Parathyroid adenoma (tissue), 2 donors: ENCODE measurements around the gene SMIM31.

Source experiments
- H2AFZ ChIP-seq: fragments of 300-600 bp; sonication (generic); one replicate; pipeline ENCODE4 v1.7.0; 2017; ENCODE audit warnings: antibody characterized with exemption, mild to moderate bottlenecking
- H3K27ac ChIP-seq: fragments of 300-600 bp; sonication (generic); one replicate; pipeline ENCODE4 v1.7.0; 2017
- H3K27me3 ChIP-seq: fragments of 300-600 bp; sonication (generic); one replicate; pipeline ENCODE4 v1.7.0; 2017; ENCODE audit warnings: low read length; ENCODE audit not compliant: control insufficient read depth, insufficient read depth
- H3K36me3 ChIP-seq: fragments of 300-600 bp; sonication (generic); one replicate; pipeline ENCODE4 v1.7.0; 2017; ENCODE audit warnings: low read length; ENCODE audit not compliant: control insufficient read depth, insufficient read depth
- H3K4me1 ChIP-seq: fragments of 300-600 bp; sonication (generic); one replicate; pipeline ENCODE4 v1.7.0; 2017; ENCODE audit warnings: control low read depth
- H3K4me2 ChIP-seq: fragments of 300-600 bp; sonication (generic); one replicate; pipeline ENCODE4 v1.7.0; 2017; ENCODE audit warnings: low read length
- H3K4me3 ChIP-seq: fragments of 300-600 bp; sonication (generic); one replicate; pipeline ENCODE4 v1.7.0; 2017; ENCODE audit warnings: low read depth, low read length
- H3K79me2 ChIP-seq: fragments of 300-600 bp; sonication (generic); one replicate; pipeline ENCODE4 v1.7.0; 2017; ENCODE audit warnings: control low read depth
- H3K9ac ChIP-seq: fragments of 300-600 bp; sonication (generic); one replicate; pipeline ENCODE4 v1.7.0; 2017; ENCODE audit warnings: mild to moderate bottlenecking
- H3K9me3 ChIP-seq: fragments of 300-600 bp; sonication (generic); one replicate; pipeline ENCODE4 v1.7.0; 2017; ENCODE audit warnings: low read length; ENCODE audit not compliant: control insufficient read depth
- TF ChIP-seq, protein P1 (sequence below): fragments of 300-600 bp; sonication (generic); IDR thresholded peaks from one replicate; pipeline ENCODE4 v1.7.0; 2017; ENCODE audit warnings: antibody characterized with exemption, mild to moderate bottlenecking
- donor health status: primary hyperparathyroidism.

Gene SMIM31

GRCh38 chr4:164768516-164768915 is 14.6 kb downstream of the SMIM31 start:
- Histone ChIP-seq H3K36me3 (no peaks in the 10 kb centered on the region), H3K9me3 (no peaks in the 10 kb centered on the region), H3K4me1 (no peaks in the 10 kb centered on the region), H3K9ac (no peak overlapping the region), H3K4me2 (no peak overlapping the region), H3K4me3 (no peak overlapping the region), H3K27ac (no peak overlapping the region), H3K27me3 (no peaks in the 10 kb centered on the region), H2AFZ (no peak overlapping the region), H3K79me2 (no peaks in the 10 kb centered on the region)
- TF ChIP-seq, protein P1, sequence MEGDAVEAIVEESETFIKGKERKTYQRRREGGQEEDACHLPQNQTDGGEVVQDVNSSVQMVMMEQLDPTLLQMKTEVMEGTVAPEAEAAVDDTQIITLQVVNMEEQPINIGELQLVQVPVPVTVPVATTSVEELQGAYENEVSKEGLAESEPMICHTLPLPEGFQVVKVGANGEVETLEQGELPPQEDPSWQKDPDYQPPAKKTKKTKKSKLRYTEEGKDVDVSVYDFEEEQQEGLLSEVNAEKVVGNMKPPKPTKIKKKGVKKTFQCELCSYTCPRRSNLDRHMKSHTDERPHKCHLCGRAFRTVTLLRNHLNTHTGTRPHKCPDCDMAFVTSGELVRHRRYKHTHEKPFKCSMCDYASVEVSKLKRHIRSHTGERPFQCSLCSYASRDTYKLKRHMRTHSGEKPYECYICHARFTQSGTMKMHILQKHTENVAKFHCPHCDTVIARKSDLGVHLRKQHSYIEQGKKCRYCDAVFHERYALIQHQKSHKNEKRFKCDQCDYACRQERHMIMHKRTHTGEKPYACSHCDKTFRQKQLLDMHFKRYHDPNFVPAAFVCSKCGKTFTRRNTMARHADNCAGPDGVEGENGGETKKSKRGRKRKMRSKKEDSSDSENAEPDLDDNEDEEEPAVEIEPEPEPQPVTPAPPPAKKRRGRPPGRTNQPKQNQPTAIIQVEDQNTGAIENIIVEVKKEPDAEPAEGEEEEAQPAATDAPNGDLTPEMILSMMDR = no peak

DNA sequence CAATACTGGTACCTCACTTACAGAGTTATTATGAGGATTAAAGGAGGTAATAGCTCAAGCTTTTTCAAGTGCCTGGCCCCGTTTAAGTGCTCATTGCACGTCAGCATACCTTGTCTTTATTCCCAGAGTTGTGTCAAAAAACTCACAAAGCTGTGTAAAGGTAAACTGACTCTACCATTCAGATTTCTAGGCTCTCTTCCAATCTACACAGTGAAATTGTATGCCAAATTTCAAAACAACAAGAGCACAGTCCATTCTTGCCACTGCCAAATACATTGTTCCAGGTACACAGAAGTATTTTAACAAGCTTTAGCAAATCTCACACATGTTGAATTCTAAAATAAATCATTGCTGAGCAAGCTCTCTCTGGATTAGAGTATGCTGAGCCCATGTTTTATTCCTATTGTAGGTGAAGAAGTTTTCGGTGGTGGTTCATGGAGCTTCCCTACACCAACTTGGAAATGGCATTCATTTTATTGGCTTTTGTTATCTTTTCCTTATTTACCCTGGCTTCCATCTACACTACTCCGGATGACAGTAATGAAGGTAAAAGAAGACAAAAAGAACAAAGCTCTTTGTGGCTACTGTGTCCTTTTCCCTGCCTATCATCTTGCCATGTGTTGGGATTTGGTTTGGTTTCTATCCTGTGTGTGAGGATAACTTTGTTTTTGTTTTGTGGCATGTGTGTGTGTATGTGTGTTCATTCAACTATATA is 16.2 kb downstream of the SMIM31 start:
- H3K4me3 ChIP-seq = no peak overlapping the region
- H3K27me3 ChIP-seq = no peaks in the 10 kb centered on the region
- TF ChIP-seq, protein P1 = no peak

DNA sequence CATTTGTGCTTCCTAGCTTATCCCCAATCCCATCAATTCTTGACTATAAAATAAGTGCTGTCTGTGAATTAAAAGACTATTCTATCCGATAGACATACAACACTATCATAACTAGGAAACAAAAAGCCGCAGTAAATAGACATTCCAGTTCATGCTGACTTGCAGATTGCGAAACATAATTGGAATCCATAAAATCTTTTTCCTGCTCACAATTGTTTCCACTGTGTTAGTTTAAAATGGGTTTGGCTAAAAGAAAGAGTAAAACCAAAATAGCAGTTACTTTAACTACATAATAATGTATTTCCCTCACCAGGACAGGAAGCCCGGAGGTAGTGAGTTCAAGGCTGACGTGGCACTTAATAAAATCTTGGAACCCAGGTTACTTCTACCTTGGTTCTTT is 17.2 kb downstream of the SMIM31 start:
- H3K36me3 ChIP-seq = no peaks in the 10 kb centered on the region
- no peak overlapping the region for H2AFZ ChIP-seq
- TF ChIP-seq, protein P1 = no peak

More for the DNA sequence above, 16.2 kb downstream of the SMIM31 start:
- Histone ChIP-seq H3K9ac (no peak overlapping the region), H3K27ac (no peak overlapping the region), H2AFZ (no peak overlapping the region), H3K9me3 (no peaks in the 10 kb centered on the region), H3K79me2 (no peaks in the 10 kb centered on the region), H3K4me2 (no peak overlapping the region), H3K4me1 (no peaks in the 10 kb centered on the region), H3K36me3 (no peaks in the 10 kb centered on the region)

GRCh38 chr4:164772076-164772475 is 18.1 kb downstream of the SMIM31 start:
- H3K27me3 ChIP-seq = no peaks in the 10 kb centered on the region
- no peak overlapping the region for H3K4me3 ChIP-seq
- no peaks in the 10 kb centered on the region for H3K4me1 ChIP-seq
- TF ChIP-seq, protein P1 = no peak
- H3K9me3 ChIP-seq = no peaks in the 10 kb centered on the region
- H3K27ac ChIP-seq = no peak overlapping the region
- no peak overlapping the region for H3K9ac ChIP-seq
- H3K79me2 ChIP-seq = no peaks in the 10 kb centered on the region
- H2AFZ ChIP-seq = no peak overlapping the region
- no peaks in the 10 kb centered on the region for H3K36me3 ChIP-seq
- no peak overlapping the region for H3K4me2 ChIP-seq

More for the DNA sequence above, 17.2 kb downstream of the SMIM31 start:
- no peaks in the 10 kb centered on the region for H3K4me1 ChIP-seq
- no peak overlapping the region for H3K4me3 ChIP-seq
- no peak overlapping the region for H3K9ac ChIP-seq
- no peaks in the 10 kb centered on the region for H3K27me3 ChIP-seq
- H3K9me3 ChIP-seq = no peaks in the 10 kb centered on the region
- no peak overlapping the region for H3K27ac ChIP-seq
- no peak overlapping the region for H3K4me2 ChIP-seq
- H3K79me2 ChIP-seq = no peaks in the 10 kb centered on the region

GRCh38 chr4:164779080-164779479 is 25.1 kb downstream of the SMIM31 start:
- no peaks in the 10 kb centered on the region for H3K27me3 ChIP-seq
- H3K9ac ChIP-seq = no peak overlapping the region
- H3K79me2 ChIP-seq = no peaks in the 10 kb centered on the region
- TF ChIP-seq, protein P1 = no peak
- H3K36me3 ChIP-seq = no peaks in the 10 kb centered on the region
- H3K4me1 ChIP-seq = no peaks in the 10 kb centered on the region
- H3K4me3 ChIP-seq = no peak overlapping the region
- H3K4me2 ChIP-seq = no peak overlapping the region
- H3K27ac ChIP-seq = no peak overlapping the region
- H3K9me3 ChIP-seq = no peaks in the 10 kb centered on the region
- no peak overlapping the region for H2AFZ ChIP-seq
